K562 (cell line): ENCODE data around the gene SEPHS2. TPM values are rescaled to one million over a fixed set of nuclear protein-coding genes. Genes with fewer than 3 reads are reported as not detected.

Experiments
- CHD4 ChIP-seq: fragments of 200-600 bp; sonication (generic); IDR thresholded peaks from 3 replicates; pipeline ENCODE4 v1.6.1; 2012; ENCODE audit warnings: low read depth, mild to moderate bottlenecking, mixed read lengths, low read length, inconsistent platforms; ENCODE audit not compliant: insufficient read depth, insufficient replicate concordance, poor library complexity, severe bottlenecking
- EP300 ChIP-seq: IDR thresholded peaks from 2 replicates; pipeline ENCODE4 v1.6.1; 2012; ENCODE audit warnings: low read length, improper control_type of control experiment
- HDAC2 ChIP-seq: fragments of 450-650 bp; IDR thresholded peaks from 2 replicates; pipeline ENCODE4 v1.6.1; 2016; ENCODE audit warnings: mild to moderate bottlenecking
- MECOM ChIP-seq: fragments of 250-450 bp; sonication (Bioruptor Pico); IDR thresholded peaks from 2 replicates; pipeline ENCODE4 v1.8.0; 2022; ENCODE audit warnings: inconsistent platforms
- RBM25 ChIP-seq: fragments of 200-400 bp; formaldehyde crosslinking; IDR thresholded peaks from 2 replicates; pipeline ENCODE4 v1.6.1; 2018; ENCODE audit warnings: low read length, low read depth, moderate library complexity; ENCODE audit not compliant: severe bottlenecking
- SAP30 ChIP-seq: fragments of 200-600 bp; sonication (generic); IDR thresholded peaks from 2 replicates; pipeline ENCODE4 v1.6.1; 2012; ENCODE audit warnings: borderline replicate concordance, low read depth, mild to moderate bottlenecking, moderate library complexity, low read length, control low read depth, inconsistent platforms; ENCODE audit not compliant: insufficient read depth, poor library complexity, severe bottlenecking
- SMAD4 ChIP-seq: fragments of 250-450 bp; sonication (Bioruptor Pico); conservative IDR thresholded peaks from 2 replicates; pipeline ENCODE4 v1.8.0; 2021; ENCODE audit warnings: inconsistent platforms, mild to moderate bottlenecking, moderate library complexity
- TOE1 ChIP-seq, 2 experiments: fragments of 450-650 bp in 1 of 2; sonication (generic) in 1 of 2; formaldehyde crosslinking in 1 of 2; IDR thresholded peaks; 2 replicates each; pipeline versions ENCODE4 v1.7.1 to v1.8.0; 2016 to 2022; ENCODE audit warnings: borderline replicate concordance in 2 of 2, mild to moderate bottlenecking in 2 of 2, antibody characterized with exemption in 1 of 2, inconsistent platforms in 1 of 2, low read depth in 1 of 2, missing genetic modification reagents in 1 of 2, moderate library complexity in 1 of 2
- ZNF217 ChIP-seq: sonication (generic); formaldehyde crosslinking; IDR thresholded peaks from 2 replicates; pipeline ENCODE4 v1.8.0; 2022; ENCODE audit warnings: mild to moderate bottlenecking, missing genetic modification reagents
- ZNF644 ChIP-seq: fragments of 200-800 bp; sonication (Bioruptor generic); IDR thresholded peaks from 2 replicates; pipeline ENCODE4 v1.6.1; 2016; ENCODE audit warnings: low read depth, missing genetic modification characterization, missing compliant biosample characterization
- polyA plus RNA-seq, 8 experiments: library from polyadenylated mRNA; depleted of rRNA in 4 of 8; stranded (reverse) in 5 of 8; unstranded in 3 of 8; fragments of >200 nt; fragmentation: Nextera tagmentation in 2 of 8; fragmentation: Illumina TruSeq in 1 of 8; extraction: Ambion mirVana in 2 of 8; extraction: Trizol in 1 of 8; gene quantifications; 2 replicates each; pipeline versions ENCODE4 v1.2.1 to v1.2.3, GENCODE V29; 2011 to 2014; ENCODE audit warnings: inconsistent platforms in 1 of 8, missing spikeins in 1 of 8
- total RNA-seq, 7 experiments: library from RNA; depleted of rRNA in 6 of 7; stranded (reverse); fragments of >200 nt in 6 of 7; fragmentation: Illumina TruSeq in 2 of 7; extraction: Trizol in 2 of 7; gene quantifications; 2 replicates each; pipeline versions ENCODE4 v1.2.1 to v1.2.3, GENCODE V29; 2011 to 2021; ENCODE audit warnings: low replicate concordance in 1 of 7
- TF ChIP-seq, protein P1 (sequence below): fragments of 450-650 bp; IDR thresholded peaks from 2 replicates; pipeline ENCODE4 v1.6.1; 2018; ENCODE audit warnings: mild to moderate bottlenecking, low read depth; ENCODE audit not compliant: partially characterized antibody
- TF ChIP-seq, protein P2 (sequence below): sonication (generic); formaldehyde crosslinking; IDR thresholded peaks from 2 replicates; pipeline ENCODE4 v1.8.0; 2022; ENCODE audit warnings: mild to moderate bottlenecking, missing genetic modification reagents
- TF ChIP-seq, protein P3 (sequence below): fragments of 450-650 bp; formaldehyde crosslinking; IDR thresholded peaks from 2 replicates; pipeline ENCODE4 v1.4.0; 2022; ENCODE audit warnings: missing genetic modification characterization
- TF ChIP-seq, protein P4 (sequence below): sonication (generic); formaldehyde crosslinking; IDR thresholded peaks from 2 replicates; pipeline ENCODE4 v1.8.0; 2023; ENCODE audit warnings: missing genetic modification reagents, mild to moderate bottlenecking, borderline replicate concordance
- TF ChIP-seq, protein P5 (sequence below): fragments of 250-450 bp; sonication (Bioruptor Pico); IDR thresholded peaks from 2 replicates; pipeline ENCODE4 v1.4.0; 2020; ENCODE audit warnings: borderline replicate concordance

SEPHS2 gene
- total and polyA plus RNA-seq, 9 of the 15 experiments (the other 6 are each of a cell fraction or from before 2014, with no cell fraction given), result 20.9 to 90.6 (median 43.4) TPM

DNA sequence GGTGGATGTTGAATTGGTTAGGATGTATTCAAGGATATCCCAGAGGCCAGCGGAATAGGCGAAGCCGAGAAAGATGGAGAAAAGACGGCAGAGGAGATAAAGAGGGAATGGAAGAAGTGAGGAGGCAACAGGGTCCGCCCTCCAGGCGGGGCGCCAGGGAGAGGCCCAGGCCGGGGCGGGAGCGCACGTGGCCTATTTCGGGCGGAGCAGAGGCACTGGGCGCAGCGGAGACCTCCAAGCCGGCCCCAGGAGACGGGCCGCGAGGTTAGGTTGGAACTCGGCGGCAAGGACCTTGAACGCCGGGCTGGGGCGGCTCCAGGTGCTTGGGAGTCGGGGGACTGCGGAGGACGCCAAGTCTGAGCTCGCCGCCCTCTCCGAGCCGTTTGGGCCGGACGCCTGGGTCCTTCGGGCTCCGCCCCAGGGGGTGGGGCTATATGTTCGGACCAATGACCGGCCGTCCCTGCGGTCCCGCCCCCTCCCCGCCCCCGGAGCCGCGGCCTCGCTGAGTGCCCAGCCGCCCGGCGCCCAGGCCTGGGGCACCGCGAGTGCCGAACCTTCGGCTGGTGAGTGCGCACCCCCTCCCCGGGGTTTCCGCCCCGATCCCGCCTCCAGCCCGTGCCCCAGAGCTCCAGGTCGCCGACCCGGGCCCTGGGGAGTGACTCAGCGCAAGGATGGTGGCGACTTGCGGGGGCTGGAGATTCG, 38.4 kb downstream of the SEPHS2 start, which contains the start of gene ZNF771 (continued):
- peak; percentile 96 for TF ChIP-seq HDAC2
- peak; percentile 95 for TF ChIP-seq SAP30
- no peak for TF ChIP-seq MECOM (CRISPR knock-in tag)
- TF ChIP-seq, protein P1, sequence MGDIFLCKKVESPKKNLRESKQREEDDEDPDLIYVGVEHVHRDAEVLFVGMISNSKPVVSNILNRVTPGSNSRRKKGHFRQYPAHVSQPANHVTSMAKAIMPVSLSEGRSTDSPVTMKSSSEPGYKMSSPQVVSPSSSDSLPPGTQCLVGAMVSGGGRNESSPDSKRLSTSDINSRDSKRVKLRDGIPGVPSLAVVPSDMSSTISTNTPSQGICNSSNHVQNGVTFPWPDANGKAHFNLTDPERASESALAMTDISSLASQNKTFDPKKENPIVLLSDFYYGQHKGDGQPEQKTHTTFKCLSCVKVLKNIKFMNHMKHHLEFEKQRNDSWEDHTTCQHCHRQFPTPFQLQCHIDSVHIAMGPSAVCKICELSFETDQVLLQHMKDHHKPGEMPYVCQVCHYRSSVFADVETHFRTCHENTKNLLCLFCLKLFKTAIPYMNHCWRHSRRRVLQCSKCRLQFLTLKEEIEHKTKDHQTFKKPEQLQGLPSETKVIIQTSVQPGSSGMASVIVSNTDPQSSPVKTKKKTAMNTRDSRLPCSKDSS, result no peak
- peak; percentile 37; the same call in 1 of the 2 replicates for TF ChIP-seq TOE1 (IDR thresholded peaks at IDR 0.05; ENCODE audit: borderline replicate concordance)
- TF ChIP-seq TOE1 (CRISPR knock-in tag; IDR thresholded peaks at IDR 0.05; ENCODE audit: borderline replicate concordance, low read depth), result no peak
- TF ChIP-seq ZNF217, result no peak
- TF ChIP-seq, protein P2, sequence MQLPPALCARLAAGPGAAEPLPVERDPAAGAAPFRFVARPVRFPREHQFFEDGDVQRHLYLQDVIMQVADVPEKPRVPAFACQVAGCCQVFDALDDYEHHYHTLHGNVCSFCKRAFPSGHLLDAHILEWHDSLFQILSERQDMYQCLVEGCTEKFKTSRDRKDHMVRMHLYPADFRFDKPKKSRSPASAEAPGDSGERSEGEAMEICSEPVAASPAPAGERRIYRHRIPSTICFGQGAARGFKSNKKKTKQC (CRISPR knock-in tag), result no peak; the same call in 1 of the 2 replicates
- TF ChIP-seq, protein P3, sequence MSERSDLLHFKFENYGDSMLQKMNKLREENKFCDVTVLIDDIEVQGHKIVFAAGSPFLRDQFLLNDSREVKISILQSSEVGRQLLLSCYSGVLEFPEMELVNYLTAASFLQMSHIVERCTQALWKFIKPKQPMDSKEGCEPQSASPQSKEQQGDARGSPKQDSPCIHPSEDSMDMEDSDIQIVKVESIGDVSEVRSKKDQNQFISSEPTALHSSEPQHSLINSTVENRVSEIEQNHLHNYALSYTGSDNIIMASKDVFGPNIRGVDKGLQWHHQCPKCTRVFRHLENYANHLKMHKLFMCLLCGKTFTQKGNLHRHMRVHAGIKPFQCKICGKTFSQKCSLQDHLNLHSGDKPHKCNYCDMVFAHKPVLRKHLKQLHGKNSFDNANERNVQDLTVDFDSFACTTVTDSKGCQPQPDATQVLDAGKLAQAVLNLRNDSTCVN (CRISPR knock-in tag), result no peak
- TF ChIP-seq, protein P4, sequence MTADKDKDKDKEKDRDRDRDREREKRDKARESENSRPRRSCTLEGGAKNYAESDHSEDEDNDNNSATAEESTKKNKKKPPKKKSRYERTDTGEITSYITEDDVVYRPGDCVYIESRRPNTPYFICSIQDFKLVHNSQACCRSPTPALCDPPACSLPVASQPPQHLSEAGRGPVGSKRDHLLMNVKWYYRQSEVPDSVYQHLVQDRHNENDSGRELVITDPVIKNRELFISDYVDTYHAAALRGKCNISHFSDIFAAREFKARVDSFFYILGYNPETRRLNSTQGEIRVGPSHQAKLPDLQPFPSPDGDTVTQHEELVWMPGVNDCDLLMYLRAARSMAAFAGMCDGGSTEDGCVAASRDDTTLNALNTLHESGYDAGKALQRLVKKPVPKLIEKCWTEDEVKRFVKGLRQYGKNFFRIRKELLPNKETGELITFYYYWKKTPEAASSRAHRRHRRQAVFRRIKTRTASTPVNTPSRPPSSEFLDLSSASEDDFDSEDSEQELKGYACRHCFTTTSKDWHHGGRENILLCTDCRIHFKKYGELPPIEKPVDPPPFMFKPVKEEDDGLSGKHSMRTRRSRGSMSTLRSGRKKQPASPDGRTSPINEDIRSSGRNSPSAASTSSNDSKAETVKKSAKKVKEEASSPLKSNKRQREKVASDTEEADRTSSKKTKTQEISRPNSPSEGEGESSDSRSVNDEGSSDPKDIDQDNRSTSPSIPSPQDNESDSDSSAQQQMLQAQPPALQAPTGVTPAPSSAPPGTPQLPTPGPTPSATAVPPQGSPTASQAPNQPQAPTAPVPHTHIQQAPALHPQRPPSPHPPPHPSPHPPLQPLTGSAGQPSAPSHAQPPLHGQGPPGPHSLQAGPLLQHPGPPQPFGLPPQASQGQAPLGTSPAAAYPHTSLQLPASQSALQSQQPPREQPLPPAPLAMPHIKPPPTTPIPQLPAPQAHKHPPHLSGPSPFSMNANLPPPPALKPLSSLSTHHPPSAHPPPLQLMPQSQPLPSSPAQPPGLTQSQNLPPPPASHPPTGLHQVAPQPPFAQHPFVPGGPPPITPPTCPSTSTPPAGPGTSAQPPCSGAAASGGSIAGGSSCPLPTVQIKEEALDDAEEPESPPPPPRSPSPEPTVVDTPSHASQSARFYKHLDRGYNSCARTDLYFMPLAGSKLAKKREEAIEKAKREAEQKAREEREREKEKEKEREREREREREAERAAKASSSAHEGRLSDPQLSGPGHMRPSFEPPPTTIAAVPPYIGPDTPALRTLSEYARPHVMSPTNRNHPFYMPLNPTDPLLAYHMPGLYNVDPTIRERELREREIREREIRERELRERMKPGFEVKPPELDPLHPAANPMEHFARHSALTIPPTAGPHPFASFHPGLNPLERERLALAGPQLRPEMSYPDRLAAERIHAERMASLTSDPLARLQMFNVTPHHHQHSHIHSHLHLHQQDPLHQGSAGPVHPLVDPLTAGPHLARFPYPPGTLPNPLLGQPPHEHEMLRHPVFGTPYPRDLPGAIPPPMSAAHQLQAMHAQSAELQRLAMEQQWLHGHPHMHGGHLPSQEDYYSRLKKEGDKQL (CRISPR knock-in tag), result no peak
- no peak for TF ChIP-seq SMAD4
- TF ChIP-seq RBM25, result peak; percentile 34
- TF ChIP-seq EP300, result no peak
- no peak for TF ChIP-seq CHD4
- no peak for TF ChIP-seq ZNF644 (tag)
- TF ChIP-seq, protein P5, sequence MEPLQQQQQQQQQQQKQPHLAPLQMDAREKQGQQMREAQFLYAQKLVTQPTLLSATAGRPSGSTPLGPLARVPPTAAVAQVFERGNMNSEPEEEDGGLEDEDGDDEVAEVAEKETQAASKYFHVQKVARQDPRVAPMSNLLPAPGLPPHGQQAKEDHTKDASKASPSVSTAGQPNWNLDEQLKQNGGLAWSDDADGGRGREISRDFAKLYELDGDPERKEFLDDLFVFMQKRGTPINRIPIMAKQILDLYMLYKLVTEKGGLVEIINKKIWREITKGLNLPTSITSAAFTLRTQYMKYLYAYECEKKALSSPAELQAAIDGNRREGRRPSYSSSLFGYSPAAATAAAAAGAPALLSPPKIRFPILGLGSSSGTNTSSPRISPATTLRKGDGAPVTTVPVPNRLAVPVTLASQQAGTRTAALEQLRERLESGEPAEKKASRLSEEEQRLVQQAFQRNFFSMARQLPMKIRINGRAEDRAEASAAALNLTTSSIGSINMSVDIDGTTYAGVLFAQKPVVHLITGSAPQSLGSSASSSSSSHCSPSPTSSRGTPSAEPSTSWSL (CRISPR knock-in tag), result no peak
